Chondrocyte (in vitro differentiated cells): ENCODE measurements around the gene HLTF. TPM values are rescaled to one million over a fixed set of nuclear protein-coding genes. Genes with fewer than 3 reads are reported as not detected.
A peak's percentile ranks its signal among the peaks of the same experiment; 100 is the strongest.

Experiments
- DNase-seq: peaks from one replicate; pipeline ENCODE4 v3.0.0; 2021; ENCODE audit warnings: mixed read lengths, low spot score
- H3K27ac Mint-ChIP-seq: one replicate; pipeline ENCODE4 v1.8.0; 2021; ENCODE audit warnings: mild to moderate bottlenecking, moderate library complexity, mixed read lengths; ENCODE audit not compliant: unreplicated experiment
- H3K27me3 Mint-ChIP-seq: 2 replicates; pipeline ENCODE4 v1.8.0; 2021; ENCODE audit warnings: low read depth, mixed read lengths
- H3K36me3 Mint-ChIP-seq: 2 replicates; pipeline ENCODE4 v1.8.0; 2021; ENCODE audit warnings: low read depth, mixed read lengths
- H3K4me1 Mint-ChIP-seq: 2 replicates; pipeline ENCODE4 v1.8.0; 2021; ENCODE audit warnings: low read depth, mild to moderate bottlenecking, mixed read lengths
- H3K4me3 Mint-ChIP-seq: one replicate; pipeline ENCODE4 v1.8.0; 2021; ENCODE audit warnings: mild to moderate bottlenecking, moderate library complexity, mixed read lengths; ENCODE audit not compliant: unreplicated experiment
- H3K9me3 Mint-ChIP-seq: 2 replicates; pipeline ENCODE4 v1.8.0; 2021; ENCODE audit warnings: low read depth, mixed read lengths
- total RNA-seq: library from RNA; stranded (reverse); gene quantifications from 3 replicates; pipeline ENCODE4 v1.2.1, GENCODE V29; 2021
- TF ChIP-seq, protein P1 (sequence below): fragments of 200-600 bp; sonication (generic); IDR thresholded peaks from 2 replicates; pipeline ENCODE4 v1.5.0; 2021; ENCODE audit warnings: antibody characterized with exemption, mild to moderate bottlenecking, moderate library complexity

The HLTF gene
- total RNA-seq, 1 donor from 2014 or later = 30.9 TPM

DNA sequence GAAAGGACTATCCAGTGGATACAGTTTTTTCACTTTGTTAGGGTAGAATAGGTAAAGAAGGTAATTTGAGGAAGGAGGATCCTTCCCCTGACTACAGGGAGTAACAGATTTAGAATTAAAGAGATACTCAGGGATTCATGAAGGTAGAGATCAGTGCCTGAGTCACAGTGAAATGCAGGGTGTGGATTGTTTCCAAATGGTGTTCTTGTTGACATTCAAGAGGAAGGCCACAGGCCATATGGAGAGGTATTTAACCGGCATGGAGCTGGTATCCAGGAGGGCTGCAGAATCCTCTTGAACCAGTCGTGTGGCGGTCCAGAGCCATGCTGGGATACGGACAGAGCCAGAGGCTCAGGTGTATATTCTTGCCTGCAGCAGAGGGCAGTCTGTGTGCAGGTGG, 66.8 kb downstream of the HLTF start:
- Mint-ChIP-seq H3K4me1 (peaks cover 45% of the 10 kb centered on the region), H3K9me3 (peaks cover 2% of the 10 kb centered on the region), H3K36me3 (peaks cover 18% of the 10 kb centered on the region), H3K27ac (no peak overlapping the region), H3K27me3 (no peaks in the 10 kb centered on the region), H3K4me3 (no peak overlapping the region)
- DNase-seq = no peak
- TF ChIP-seq, protein P1, sequence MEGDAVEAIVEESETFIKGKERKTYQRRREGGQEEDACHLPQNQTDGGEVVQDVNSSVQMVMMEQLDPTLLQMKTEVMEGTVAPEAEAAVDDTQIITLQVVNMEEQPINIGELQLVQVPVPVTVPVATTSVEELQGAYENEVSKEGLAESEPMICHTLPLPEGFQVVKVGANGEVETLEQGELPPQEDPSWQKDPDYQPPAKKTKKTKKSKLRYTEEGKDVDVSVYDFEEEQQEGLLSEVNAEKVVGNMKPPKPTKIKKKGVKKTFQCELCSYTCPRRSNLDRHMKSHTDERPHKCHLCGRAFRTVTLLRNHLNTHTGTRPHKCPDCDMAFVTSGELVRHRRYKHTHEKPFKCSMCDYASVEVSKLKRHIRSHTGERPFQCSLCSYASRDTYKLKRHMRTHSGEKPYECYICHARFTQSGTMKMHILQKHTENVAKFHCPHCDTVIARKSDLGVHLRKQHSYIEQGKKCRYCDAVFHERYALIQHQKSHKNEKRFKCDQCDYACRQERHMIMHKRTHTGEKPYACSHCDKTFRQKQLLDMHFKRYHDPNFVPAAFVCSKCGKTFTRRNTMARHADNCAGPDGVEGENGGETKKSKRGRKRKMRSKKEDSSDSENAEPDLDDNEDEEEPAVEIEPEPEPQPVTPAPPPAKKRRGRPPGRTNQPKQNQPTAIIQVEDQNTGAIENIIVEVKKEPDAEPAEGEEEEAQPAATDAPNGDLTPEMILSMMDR = no peak

DNA sequence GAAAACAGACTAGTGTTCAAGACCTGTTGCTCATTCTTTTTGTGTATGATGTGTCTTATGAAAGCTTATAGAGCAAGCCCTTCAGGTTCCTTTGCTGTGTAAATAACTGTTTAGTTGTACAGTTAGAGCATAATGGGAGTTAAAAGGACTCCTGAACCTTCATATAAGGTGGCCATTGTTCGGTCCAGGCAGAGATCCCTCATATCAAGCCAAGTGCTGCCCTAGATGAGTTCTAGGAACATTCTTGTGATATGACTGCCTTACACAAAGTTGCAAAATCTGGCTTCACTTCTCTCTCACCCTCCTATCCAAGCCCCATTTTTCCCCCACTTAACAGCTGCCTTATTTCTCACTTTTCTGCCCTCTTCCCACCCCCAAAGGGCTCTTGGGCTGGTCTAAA, 68.1 kb downstream of the HLTF start:
- Mint-ChIP-seq H3K27me3 (no peaks in the 10 kb centered on the region), H3K4me3 (no peak overlapping the region), H3K4me1 (peaks cover 54% of the 10 kb centered on the region), H3K36me3 (peaks cover 15% of the 10 kb centered on the region), H3K27ac (peak overlapping the region; percentile 38), H3K9me3 (no peaks in the 10 kb centered on the region)
- no peak for DNase-seq
- TF ChIP-seq, protein P1 = no peak

DNA sequence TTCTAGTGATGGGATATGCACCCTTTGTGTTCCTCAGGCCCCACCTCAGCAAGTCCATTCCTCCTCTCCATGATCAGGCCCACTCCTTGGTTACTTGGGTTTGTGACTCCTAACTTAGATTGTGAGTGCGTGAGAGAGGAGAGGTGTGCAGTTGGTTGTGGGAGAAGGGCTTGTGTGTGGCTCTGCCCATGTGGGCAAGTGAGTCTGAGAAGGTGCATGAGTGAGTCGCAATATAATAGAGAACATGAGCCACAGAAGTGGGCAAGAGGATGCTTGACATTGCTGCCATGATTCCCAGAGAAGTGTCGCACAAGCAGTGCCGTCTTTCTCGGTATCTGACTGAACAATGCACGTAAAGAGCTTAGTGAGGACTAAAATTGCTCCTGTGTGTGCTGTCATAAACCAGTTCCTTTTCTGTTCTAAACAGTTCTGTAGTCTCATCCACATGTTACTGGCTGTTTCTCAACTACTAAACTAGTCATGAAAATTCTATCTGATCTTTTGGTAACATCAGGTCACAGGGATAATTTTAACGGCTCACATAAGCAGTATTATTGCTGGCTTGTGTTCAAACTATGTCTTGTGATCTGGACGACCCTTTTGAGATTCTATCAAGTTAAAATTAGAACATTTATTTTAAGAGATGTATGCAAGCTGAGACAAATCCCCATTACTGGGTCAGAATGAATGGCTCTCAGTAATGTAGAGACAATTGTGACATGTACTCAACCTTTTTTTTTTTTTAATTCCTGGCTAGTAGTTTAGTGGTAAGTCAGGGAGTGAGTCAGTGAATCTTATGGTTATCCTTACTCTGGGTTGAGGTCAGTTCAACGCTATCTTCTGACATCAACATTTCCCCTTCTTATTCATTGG, 69.4 kb downstream of the HLTF start:
- Mint-ChIP-seq H3K36me3 (peaks cover 14% of the 10 kb centered on the region), H3K4me1 (peaks cover 51% of the 10 kb centered on the region), H3K4me3 (no peak overlapping the region), H3K9me3 (no peaks in the 10 kb centered on the region), H3K27me3 (no peaks in the 10 kb centered on the region), H3K27ac (peak overlapping the region; percentile 80)
- DNase-seq = no peak
- TF ChIP-seq, protein P1 = no peak

DNA sequence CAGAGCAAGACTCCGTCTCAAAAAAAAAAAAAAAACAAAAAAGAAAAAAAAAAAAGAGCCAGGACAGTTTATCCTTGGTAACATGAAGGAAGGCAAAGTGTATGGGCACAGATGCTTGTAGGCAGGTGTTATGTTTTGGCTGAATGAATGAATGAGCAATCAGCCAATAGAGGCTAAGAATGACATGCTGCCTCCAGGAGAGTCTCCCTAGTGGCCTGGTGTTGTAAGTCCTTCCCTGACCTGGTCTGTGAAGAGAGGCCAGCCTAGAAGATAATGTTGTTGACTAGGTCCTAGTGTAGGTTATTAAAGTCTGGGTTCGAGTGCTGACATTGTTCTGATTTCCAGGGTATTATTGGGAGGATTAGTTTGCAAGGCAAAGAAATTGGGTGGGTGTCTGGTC, 70.1 kb downstream of the HLTF start:
- DNase-seq = no peak
- H3K4me3 Mint-ChIP-seq = no peak overlapping the region
- TF ChIP-seq, protein P1 = no peak
- peaks cover 49% of the 10 kb centered on the region for H3K4me1 Mint-ChIP-seq
- H3K9me3 Mint-ChIP-seq = no peaks in the 10 kb centered on the region
- H3K36me3 Mint-ChIP-seq = peaks cover 13% of the 10 kb centered on the region
- H3K27ac Mint-ChIP-seq = peak overlapping the region; percentile 80
- no peaks in the 10 kb centered on the region for H3K27me3 Mint-ChIP-seq

DNA sequence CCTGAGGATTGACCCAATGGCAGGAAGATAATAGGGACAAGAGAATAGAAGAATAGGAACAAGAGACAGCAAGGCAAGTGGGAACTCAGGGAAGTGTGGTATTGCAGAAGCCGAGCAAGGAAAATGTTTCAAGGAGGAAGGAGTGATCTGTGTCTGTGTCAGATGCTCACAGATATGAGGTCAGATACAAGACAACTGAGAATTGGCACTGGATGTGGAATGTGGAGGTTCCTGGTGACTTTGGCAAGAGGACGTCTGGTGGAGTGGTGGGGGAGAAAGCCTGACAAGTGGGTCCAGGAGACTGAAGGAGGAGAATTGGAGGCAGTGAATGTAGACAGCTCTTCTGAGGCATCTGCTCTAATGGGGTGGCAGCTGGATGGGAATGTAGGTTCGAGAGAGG, 70.9 kb downstream of the HLTF start:
- no peaks in the 10 kb centered on the region for H3K27me3 Mint-ChIP-seq
- TF ChIP-seq, protein P1 = no peak
- H3K9me3 Mint-ChIP-seq = no peaks in the 10 kb centered on the region
- H3K4me3 Mint-ChIP-seq = no peak overlapping the region
- H3K27ac Mint-ChIP-seq = peak overlapping the region; percentile 38
- peaks cover 20% of the 10 kb centered on the region for H3K36me3 Mint-ChIP-seq
- peaks cover 49% of the 10 kb centered on the region for H3K4me1 Mint-ChIP-seq
- DNase-seq = no peak
